ENCODE data around the gene IL12B.
"Not testable (repeated sequence)": the region's sequence is repeated elsewhere in the genome, so short reads cannot be mapped to it uniquely, and the experiment has no call there.

The IL12B gene

DNA sequence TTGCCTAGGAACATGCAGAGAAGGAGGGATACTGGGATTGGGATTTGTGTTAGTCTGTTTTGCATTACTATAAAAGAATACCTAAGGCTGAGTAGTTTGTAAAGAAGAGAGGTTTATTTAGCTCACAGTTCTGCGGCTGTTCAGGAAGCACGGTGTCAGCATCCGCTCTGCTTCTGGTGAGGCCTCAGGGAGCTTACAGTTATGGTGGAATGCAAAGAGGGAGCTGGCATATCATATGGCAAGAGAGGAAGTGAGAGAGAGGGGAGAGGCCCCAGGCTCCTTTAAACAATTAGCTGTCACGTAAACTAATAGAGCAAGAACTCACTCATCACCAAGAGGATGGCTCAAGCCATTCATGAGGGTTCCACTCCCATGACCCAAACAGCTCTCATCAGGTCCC is 27.0 kb downstream of the IL12B start:
- TF ChIP-seq, protein P1, sequence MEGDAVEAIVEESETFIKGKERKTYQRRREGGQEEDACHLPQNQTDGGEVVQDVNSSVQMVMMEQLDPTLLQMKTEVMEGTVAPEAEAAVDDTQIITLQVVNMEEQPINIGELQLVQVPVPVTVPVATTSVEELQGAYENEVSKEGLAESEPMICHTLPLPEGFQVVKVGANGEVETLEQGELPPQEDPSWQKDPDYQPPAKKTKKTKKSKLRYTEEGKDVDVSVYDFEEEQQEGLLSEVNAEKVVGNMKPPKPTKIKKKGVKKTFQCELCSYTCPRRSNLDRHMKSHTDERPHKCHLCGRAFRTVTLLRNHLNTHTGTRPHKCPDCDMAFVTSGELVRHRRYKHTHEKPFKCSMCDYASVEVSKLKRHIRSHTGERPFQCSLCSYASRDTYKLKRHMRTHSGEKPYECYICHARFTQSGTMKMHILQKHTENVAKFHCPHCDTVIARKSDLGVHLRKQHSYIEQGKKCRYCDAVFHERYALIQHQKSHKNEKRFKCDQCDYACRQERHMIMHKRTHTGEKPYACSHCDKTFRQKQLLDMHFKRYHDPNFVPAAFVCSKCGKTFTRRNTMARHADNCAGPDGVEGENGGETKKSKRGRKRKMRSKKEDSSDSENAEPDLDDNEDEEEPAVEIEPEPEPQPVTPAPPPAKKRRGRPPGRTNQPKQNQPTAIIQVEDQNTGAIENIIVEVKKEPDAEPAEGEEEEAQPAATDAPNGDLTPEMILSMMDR (conservative IDR thresholded peaks at IDR 0.05) = no peak
- no peak overlapping the region for H3K27ac ChIP-seq

DNA sequence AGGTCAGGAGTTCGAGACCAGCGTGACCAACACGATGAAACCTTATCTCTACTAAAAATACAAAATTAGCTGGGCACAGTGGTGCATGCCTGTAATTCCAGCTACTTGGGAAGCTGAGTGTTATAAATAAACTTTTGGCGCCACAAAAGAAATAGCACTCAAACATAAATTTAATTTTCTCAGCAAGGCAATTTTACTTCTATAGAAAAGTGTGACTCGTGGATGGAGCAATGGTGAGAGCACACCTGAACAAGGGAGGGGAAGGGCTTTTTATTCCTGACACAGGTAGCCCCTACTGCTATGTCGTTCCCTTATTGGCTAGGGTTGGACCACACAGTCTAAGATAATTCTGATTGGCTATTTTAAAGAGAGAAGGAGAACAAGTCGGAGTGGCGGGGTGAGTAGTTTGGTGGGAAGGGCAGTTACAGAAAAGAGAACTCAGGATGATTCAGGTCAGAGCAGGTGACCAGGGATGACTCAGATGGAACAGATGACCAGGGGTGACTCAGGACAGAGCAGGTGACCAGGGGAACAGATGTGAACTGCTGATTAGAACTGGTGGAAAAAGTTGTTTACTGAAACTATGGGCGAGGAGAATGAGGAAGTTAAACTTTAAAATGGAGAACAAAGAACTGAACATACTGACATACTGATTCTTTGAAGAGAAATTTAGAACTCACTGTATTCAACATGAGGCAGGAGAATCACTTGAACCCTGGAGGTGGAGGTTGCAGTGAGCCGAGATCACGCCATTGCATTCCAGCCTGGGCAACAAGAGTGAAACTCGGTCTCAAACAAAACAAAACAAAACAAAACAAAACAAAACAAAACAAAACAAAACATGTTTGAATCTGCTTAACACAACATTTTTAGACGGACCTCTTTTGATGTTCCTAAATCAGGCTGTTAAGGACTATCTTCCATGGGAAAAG is 28.1 kb downstream of the IL12B start:
- not testable (repeated sequence) for H3K27ac ChIP-seq

DNA sequence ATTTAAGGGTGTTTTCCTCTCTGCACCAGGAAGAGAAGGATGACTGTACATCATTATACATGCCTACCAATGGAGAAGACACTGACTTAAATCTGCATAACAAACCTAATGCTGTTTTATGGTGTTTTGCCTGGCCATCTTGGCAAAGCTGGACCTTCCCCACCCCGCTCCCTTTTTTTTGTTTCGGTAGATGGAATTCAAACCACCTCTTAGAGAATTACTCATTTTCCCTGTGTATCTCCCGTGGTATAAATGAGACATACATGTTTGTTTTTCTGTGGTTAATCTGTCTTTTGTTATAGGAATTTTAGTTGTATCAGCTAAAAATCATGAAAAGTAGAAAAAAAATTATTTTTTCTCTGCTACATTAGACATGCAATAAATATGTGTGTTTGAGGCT is 28.8 kb downstream of the IL12B start:
- TF ChIP-seq, protein P1 (conservative IDR thresholded peaks at IDR 0.05) = no peak
- no peak overlapping the region for H3K27ac ChIP-seq

DNA sequence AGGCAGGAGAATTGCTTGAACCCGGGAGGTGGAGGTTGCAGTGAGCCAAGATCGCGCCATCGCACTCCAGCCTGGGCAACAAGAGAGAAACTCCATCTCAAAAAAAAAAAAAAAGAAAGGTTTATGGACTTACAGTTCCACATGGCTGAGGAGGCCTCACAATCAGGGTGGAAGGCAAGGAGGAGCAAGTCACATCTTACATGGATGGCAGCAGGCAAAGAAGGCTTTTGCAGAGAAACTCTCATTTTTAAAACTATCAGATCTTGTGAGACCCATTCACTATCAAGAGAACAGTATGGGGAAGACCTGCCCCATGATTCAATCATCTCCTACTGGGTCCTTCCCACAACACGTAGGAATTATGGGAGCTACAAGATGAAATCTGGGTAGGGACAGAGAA is 33.0 kb downstream of the IL12B start:
- H3K27ac ChIP-seq = not testable (repeated sequence)

DNA sequence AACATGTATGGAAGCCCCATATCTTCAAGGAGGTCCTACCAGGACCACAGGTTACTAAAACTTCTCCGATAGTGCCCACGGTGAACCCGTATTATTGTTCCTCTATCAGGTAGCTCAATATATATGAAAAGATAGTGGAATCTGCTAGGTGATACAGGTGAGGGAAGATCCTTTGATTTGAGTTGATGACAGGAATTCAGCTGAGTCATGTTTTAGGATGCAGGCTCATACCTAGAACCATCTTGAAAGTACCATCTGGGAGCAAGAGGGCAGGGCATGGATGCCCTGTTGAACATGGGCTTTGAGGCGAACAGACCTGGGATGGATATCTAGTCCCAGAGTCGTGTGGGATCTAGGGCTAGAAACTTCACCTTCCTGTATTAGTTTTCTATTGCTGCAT is 35.4 kb downstream of the IL12B start:
- TF ChIP-seq, protein P1 (conservative IDR thresholded peaks at IDR 0.05) = no peak
- no peak overlapping the region for H3K27ac ChIP-seq

DNA sequence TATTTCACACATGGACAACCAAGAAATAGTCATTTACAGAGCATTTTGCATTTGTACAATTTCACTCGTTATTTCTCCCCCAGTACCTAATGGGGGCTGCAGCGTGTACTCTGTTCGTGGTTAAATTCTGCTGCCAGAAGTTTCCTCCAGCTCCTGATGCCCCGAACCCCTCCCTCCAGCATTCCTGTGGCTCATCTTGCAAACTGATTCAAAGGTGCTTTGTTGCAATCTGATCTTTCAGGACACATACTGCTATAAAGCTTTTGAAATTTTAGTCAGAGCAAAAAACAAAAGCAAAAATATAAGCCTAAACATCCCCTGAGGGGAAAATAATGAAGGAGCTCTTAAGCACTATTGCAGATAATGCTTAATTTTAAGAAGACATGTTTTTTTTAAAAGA is 39.5 kb downstream of the IL12B start:
- no peak overlapping the region for H3K27ac ChIP-seq
- TF ChIP-seq, protein P1 (conservative IDR thresholded peaks at IDR 0.05) = no peak

DNA sequence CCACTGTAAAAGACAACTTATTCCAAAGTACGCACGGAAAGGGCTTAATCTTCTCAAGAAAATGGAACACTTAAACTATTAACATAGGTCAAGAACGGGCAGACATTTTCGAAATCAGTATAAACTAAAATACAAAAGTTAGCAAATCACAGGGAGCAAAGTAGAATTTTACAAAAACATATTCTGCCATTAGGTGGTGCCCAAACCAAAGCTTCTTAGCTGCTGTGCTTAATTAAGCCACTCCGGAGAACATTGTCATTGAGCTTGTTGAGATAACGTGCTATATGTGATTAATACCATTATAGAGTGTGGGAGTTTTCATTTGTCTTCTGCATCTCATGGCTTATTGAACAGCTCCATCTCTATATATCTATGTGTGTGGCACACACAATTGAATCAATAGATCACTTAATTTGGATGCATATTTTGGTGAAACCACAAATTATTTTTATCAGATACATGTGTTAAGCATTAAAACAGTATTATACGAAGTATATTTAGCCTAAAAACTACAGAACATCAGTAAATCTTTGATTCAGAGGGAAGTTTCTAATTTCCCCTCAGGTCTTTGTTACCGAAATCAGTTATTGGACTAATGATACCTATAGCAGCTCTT is 43.8 kb downstream of the IL12B start:
- no peak overlapping the region for H3K27ac ChIP-seq

DNA sequence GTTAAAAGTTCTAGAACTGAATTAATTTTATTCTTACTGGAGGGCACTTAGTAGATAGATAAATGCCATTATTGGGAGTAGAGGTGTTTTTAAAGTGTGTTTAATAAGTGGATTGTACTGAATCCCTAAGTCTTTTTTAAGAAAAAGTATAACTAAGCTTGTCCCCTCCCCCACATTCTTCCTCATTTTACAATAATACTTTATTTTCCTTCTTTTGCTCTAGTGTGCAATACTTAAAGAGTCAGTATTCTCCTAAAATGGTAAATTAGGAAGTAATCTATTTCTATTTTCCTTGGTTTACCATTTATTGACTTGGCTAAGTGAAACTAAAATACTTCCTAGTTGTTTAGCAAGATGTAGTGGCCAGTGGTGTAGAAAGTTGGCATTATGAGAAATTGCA is 55.6 kb downstream of the IL12B start:
- TF ChIP-seq, protein P1 (conservative IDR thresholded peaks at IDR 0.05) = no peak
- H3K27ac ChIP-seq = no peak overlapping the region

More for the DNA sequence above, 43.8 kb downstream of the IL12B start:
- TF ChIP-seq, protein P1 (conservative IDR thresholded peaks at IDR 0.05) = peak; percentile 86
